GM19239 (cell line): ENCODE data around the gene ADAMTS9.

Experiments used
- DNase-seq: peaks from one replicate; pipeline ENCODE4 v3.0.0; 2011; ENCODE audit warnings: low spot score; ENCODE audit not compliant: insufficient read length
- FAIRE-seq: peaks from 2 replicates; lab custom pipeline; 2011; peaks lifted over from hg19 to GRCh38; lab: Jason Lieb, UNC

The ADAMTS9 gene

GRCh38 chr3:64655160-64655559 lies 32.6 kb downstream of the ADAMTS9 start:
- no peak for FAIRE-seq
- no peak for DNase-seq

- FAIRE-seq (no peak), DNase-seq (no peak)
Measured at GRCh38 chr3:64654013-64654412, 33.8 kb downstream of the ADAMTS9 start.

GRCh38 chr3:64653101-64653500 lies 34.7 kb downstream of the ADAMTS9 start:
- FAIRE-seq = no peak
- DNase-seq = no peak

- DNase-seq (no peak), FAIRE-seq (no peak)
Measured at GRCh38 chr3:64651741-64652241, 36.0 kb downstream of the ADAMTS9 start.

- DNase-seq (no peak), FAIRE-seq (no peak)
Measured at GRCh38 chr3:64651303-64651702, 36.5 kb downstream of the ADAMTS9 start.

GRCh38 chr3:64650715-64651114 lies 37.1 kb downstream of the ADAMTS9 start:
- FAIRE-seq = no peak
- no peak for DNase-seq

GRCh38 chr3:64650096-64650622 lies 37.6 kb downstream of the ADAMTS9 start:
- no peak for DNase-seq
- FAIRE-seq = no peak

- DNase-seq = no peak
- FAIRE-seq = no peak
Measured at GRCh38 chr3:64648927-64649906, 38.6 kb downstream of the ADAMTS9 start.

- no peak for FAIRE-seq
- no peak for DNase-seq
Measured at GRCh38 chr3:64647825-64648224, 40.0 kb downstream of the ADAMTS9 start.

- DNase-seq = no peak
- FAIRE-seq = no peak
Measured at GRCh38 chr3:64645243-64645642, 42.6 kb downstream of the ADAMTS9 start.

- FAIRE-seq (no peak), DNase-seq (no peak)
Measured at GRCh38 chr3:64644483-64644882, 43.3 kb downstream of the ADAMTS9 start.

GRCh38 chr3:64642327-64643151 lies 45.3 kb downstream of the ADAMTS9 start:
- FAIRE-seq (no peak), DNase-seq (no peak)

GRCh38 chr3:64638981-64639481 lies 48.8 kb downstream of the ADAMTS9 start:
- FAIRE-seq (no peak), DNase-seq (no peak)

- FAIRE-seq (no peak), DNase-seq (no peak)
Measured at GRCh38 chr3:64638511-64638910, 49.3 kb downstream of the ADAMTS9 start.

GRCh38 chr3:64634417-64634816 lies 53.4 kb downstream of the ADAMTS9 start:
- FAIRE-seq = no peak
- no peak for DNase-seq

- DNase-seq (no peak), FAIRE-seq (no peak)
Measured at GRCh38 chr3:64631951-64632350, 55.8 kb downstream of the ADAMTS9 start.

- FAIRE-seq (no peak), DNase-seq (no peak)
Measured at GRCh38 chr3:64627471-64628321, 60.1 kb downstream of the ADAMTS9 start.

- DNase-seq (no peak), FAIRE-seq (no peak)
Measured at GRCh38 chr3:64627042-64627441, 60.8 kb downstream of the ADAMTS9 start.

GRCh38 chr3:64625381-64625780 lies 62.4 kb downstream of the ADAMTS9 start:
- FAIRE-seq = no peak
- no peak for DNase-seq

GRCh38 chr3:64623125-64623524 lies 64.7 kb downstream of the ADAMTS9 start:
- DNase-seq (no peak), FAIRE-seq (no peak)
